ENCODE measurements around the gene PPP1R13B. TPM values are rescaled to one million over a fixed set of nuclear protein-coding genes. Genes with fewer than 3 reads are reported as not detected.

PPP1R13B gene
- total RNA-seq, 1 experiment from 2014 or later = 17.8 TPM

- no peak overlapping the region for H3K27ac ChIP-seq (ENCODE audit: low read depth, low read length)
These were observed 85.3 kb downstream of the PPP1R13B start for GRCh38 chr14:103762036-103762435.

More at GRCh38 chr14:103762036-103762435, 85.3 kb downstream of the PPP1R13B start:
- RAD21 ChIA-PET (ENCODE audit: low non-redundant PET in 1 of 2, low total read pairs in 2 of 2, uncharacterized antibody in 2 of 2, unreplicated experiment in 2 of 2) = no interaction called here
- ATAC-seq = no peak
- DNase-seq (ENCODE audit: low read depth, low spot score) = no peak
- POLR2A ChIA-PET = no interaction called here
- no peak overlapping the region for H3K9ac ChIP-seq (ENCODE audit: low read length)
- H3K4me2 ChIP-seq (ENCODE audit: low read length) = no peak overlapping the region
- H3K9me2 ChIP-seq (ENCODE audit: insufficient read depth) = no peaks in the 10 kb centered on the region
- no peaks in the 10 kb centered on the region for H3K36me3 ChIP-seq (ENCODE audit: control insufficient read depth in 1 of 2, insufficient read depth in 2 of 2, low read length in 2 of 2)
- H4K20me1 ChIP-seq (ENCODE audit: insufficient read depth) = no peaks in the 10 kb centered on the region
- TF ChIP-seq EGR1 (IDR thresholded peaks at IDR 0.05; ENCODE audit: low read depth) (no peak), RAD21 (IDR thresholded peaks at IDR 0.05; ENCODE audit: low read depth) (no peak), CBX3 (IDR thresholded peaks at IDR 0.05; ENCODE audit: low read depth) (no peak), YY1 (IDR thresholded peaks at IDR 0.05; ENCODE audit: extremely low read depth, insufficient replicate concordance, low read depth, low read length) (no peak), ZBTB33 (IDR thresholded peaks at IDR 0.05; ENCODE audit: extremely low read depth, insufficient replicate concordance, low read length) (no peak), SIN3A (IDR thresholded peaks at IDR 0.05; ENCODE audit: low read depth) (no peak), EZH2 (IDR thresholded peaks at IDR 0.05) (no peak)
- no peak overlapping the region for H2AFZ ChIP-seq (ENCODE audit: low read depth, low read length, poor library complexity, severe bottlenecking)
- no peaks in the 10 kb centered on the region for H3K4me1 ChIP-seq (ENCODE audit: control insufficient read depth in 1 of 2, insufficient read depth in 2 of 2, low read length in 2 of 2)
- no peaks in the 10 kb centered on the region for H3K27me3 ChIP-seq (ENCODE audit: insufficient read depth, low read length)
- CTCF ChIA-PET = no interaction called here
- no peak overlapping the region for H3K4me3 ChIP-seq (replicated peaks in 1 of 2; ENCODE audit: low read depth in 1 of 2, low read length in 2 of 2)
- no peaks in the 10 kb centered on the region for H3K79me2 ChIP-seq (ENCODE audit: insufficient read depth, low read length)
- no peaks in the 10 kb centered on the region for H3K9me3 ChIP-seq (ENCODE audit: control insufficient read depth in 1 of 2, insufficient read depth in 1 of 2, low read depth in 1 of 2, low read length in 2 of 2)
- no TSS peak for BruUV-seq (replicated peaks)
- intact Hi-C loops (cut with micrococcal nuclease) = no loop called here
